ENCODE results near the gene GREB1L.

The GREB1L gene

DNA sequence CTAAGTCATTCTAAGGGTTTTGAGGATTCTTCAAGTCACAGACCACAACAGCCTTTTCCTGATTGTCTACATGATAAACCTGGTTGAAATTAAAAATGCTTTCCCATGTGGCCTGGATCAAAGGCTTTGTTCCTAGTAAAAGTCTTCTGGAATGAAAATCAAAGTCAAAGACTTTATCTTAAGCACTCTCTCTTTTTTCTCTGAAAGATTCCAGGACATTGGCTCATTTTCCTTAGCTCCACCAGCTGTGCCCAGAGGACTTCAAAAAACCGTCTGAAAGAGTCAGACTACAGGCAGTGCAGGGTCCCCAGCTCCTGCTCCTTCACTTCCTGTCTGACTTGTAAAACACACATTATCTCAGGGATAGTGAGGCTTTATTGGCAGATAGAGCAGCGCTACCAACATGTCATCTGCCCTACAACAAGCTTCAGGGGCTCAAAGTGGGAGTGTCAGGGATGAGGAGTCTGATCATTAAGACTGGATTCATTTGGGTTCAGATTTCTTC is 210.3 kb downstream of the GREB1L start:
- TF ChIP-seq CTCF (IDR thresholded peaks at IDR 0.05) = no peak
- Histone ChIP-seq H3K9me3 (no peaks in the 10 kb centered on the region), H3K4me1 (ENCODE audit: control insufficient read depth in 1 of 2, insufficient read depth in 1 of 2, low read depth in 1 of 2, low read length in 1 of 2) (no peaks in the 10 kb centered on the region), H3K27ac (no peak overlapping the region), H3K36me3 (no peaks in the 10 kb centered on the region), H3K4me3 (ENCODE audit: low read depth in 1 of 2, low read length in 1 of 2) (no peak overlapping the region), H3K27me3 (peaks cover 16% of the 10 kb centered on the region)

DNA sequence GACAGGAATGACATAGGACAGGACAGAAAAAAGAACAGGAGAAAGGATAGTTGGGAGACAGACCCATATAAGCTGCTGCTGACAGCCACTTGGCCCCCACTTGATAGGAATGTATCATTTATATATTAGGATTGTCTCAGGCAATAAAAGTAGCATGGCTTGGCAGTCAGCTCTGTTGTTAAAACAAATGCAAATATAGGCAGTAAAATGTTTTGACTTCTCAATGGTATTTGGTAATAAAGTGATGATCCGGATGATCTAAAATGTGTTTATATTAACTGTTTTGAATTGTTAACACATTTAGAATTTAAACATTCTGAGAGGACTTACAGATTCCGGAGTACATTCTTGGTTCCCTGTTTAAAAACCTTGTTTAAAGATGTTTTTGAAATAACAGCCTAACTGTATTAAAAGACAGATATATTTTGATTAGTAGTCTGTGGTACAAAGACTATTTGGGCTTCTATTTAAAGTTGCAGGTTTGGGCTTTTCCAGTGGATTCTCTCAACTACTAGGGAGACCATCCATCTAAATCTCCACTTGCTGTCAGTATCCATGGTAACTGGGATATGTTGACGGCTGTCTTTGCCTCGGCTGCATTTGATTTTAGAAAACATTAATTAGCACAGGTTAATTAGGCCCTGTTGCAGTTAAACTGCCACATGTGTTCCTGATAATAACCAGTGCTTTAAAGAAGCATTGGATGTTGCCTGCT is 210.9 kb downstream of the GREB1L start:
- no peak overlapping the region for H3K4me3 ChIP-seq (ENCODE audit: low read depth in 1 of 2, low read length in 1 of 2)
- H3K36me3 ChIP-seq = no peaks in the 10 kb centered on the region
- H3K27ac ChIP-seq = no peak overlapping the region
- no peak for TF ChIP-seq CTCF (IDR thresholded peaks at IDR 0.05)
- H3K9me3 ChIP-seq = no peaks in the 10 kb centered on the region
- no peaks in the 10 kb centered on the region for H3K4me1 ChIP-seq (ENCODE audit: control insufficient read depth in 1 of 2, insufficient read depth in 1 of 2, low read depth in 1 of 2, low read length in 1 of 2)
- peaks cover 16% of the 10 kb centered on the region for H3K27me3 ChIP-seq

DNA sequence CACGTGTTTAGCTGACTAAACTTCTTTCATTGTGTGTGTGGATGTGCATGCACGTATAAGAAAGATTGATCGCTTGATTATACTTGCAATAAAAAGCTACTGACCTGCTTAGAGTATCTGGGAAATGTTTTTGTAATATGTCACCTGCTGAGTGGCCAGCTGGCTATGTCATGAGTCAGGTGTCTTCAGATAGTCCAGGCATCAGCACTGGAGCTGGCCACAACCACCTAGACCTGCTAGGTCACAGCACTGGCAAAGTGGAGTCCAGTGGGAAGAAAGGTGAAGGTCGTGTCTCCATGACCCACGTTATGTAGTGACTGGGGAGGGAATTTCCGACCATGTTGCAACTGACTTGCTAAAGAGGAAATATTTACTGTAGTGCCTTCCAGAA is 211.5 kb downstream of the GREB1L start:
- Histone ChIP-seq H3K4me1 (ENCODE audit: control insufficient read depth in 1 of 2, insufficient read depth in 1 of 2, low read depth in 1 of 2, low read length in 1 of 2) (no peaks in the 10 kb centered on the region), H3K9me3 (no peaks in the 10 kb centered on the region), H3K27me3 (peaks cover 11% of the 10 kb centered on the region), H3K27ac (no peak overlapping the region), H3K4me3 (ENCODE audit: low read depth in 1 of 2, low read length in 1 of 2) (no peak overlapping the region), H3K36me3 (no peaks in the 10 kb centered on the region)
- no peak for TF ChIP-seq CTCF (IDR thresholded peaks at IDR 0.05)

DNA sequence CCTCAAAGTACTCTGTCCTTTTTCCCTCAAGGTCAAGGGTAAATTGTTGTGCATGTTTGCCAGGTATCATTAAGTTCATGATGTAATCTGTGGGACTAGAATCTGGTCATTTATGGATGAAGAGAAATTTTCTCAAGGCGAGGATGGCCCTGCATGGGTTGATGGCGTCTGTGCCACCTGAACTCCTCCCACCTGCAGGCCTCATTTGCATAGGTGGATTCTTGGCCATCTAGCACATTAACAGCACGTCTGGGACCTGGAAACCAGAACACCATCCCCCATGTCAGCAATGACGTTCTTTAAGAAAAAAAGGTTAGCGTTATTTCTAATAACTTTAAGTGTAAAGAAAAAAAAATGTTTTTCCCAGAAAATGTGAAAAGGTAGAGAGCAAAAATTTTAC is 212.7 kb downstream of the GREB1L start:
- no peak overlapping the region for H3K4me3 ChIP-seq (ENCODE audit: low read depth in 1 of 2, low read length in 1 of 2)
- no peaks in the 10 kb centered on the region for H3K36me3 ChIP-seq
- H3K27ac ChIP-seq = no peak overlapping the region
- no peaks in the 10 kb centered on the region for H3K4me1 ChIP-seq (ENCODE audit: control insufficient read depth in 1 of 2, insufficient read depth in 1 of 2, low read depth in 1 of 2, low read length in 1 of 2)
- peaks cover 10% of the 10 kb centered on the region for H3K27me3 ChIP-seq
- H3K9me3 ChIP-seq = no peaks in the 10 kb centered on the region
- TF ChIP-seq CTCF (IDR thresholded peaks at IDR 0.05) = no peak

- H3K4me3 ChIP-seq (ENCODE audit: low read depth in 1 of 2, low read length in 1 of 2) = no peak overlapping the region
- no peaks in the 10 kb centered on the region for H3K4me1 ChIP-seq (ENCODE audit: control insufficient read depth in 1 of 2, insufficient read depth in 1 of 2, low read depth in 1 of 2, low read length in 1 of 2)
- TF ChIP-seq CTCF (IDR thresholded peaks at IDR 0.05) = no peak
- H3K27ac ChIP-seq = no peak overlapping the region
- no peaks in the 10 kb centered on the region for H3K27me3 ChIP-seq
- no peaks in the 10 kb centered on the region for H3K9me3 ChIP-seq
- no peaks in the 10 kb centered on the region for H3K36me3 ChIP-seq
These were observed 214.6 kb downstream of the GREB1L start for GRCh38 chr18:21456428-21457178.

All from neutrophil (primary cell).